Activated T-helper 2 cell treated with anti-CD3 and anti-CD28 coated beads, Interferon-gamma antibody, Interleukin-2, Interleukin-4, amounts not matched to agents 10 μg/mL and 5 μg/mL and 100 μg/mL, durations not matched to agents 14 hours and 24 hours and 36 hours (primary cell): ENCODE data around the gene WNT2. TPM values are rescaled to one million over a fixed set of nuclear protein-coding genes. Genes with fewer than 3 reads are reported as not detected.

Source experiments
- DNase-seq: peaks from one replicate; pipeline ENCODE4 v3.0.0; 2021; ENCODE audit warnings: low spot score
- H3K27ac Mint-ChIP-seq: one replicate; pipeline ENCODE4 v1.8.0; 2021; ENCODE audit warnings: mixed read lengths
- H3K27me3 Mint-ChIP-seq: one replicate; pipeline ENCODE4 v1.8.0; 2021; ENCODE audit warnings: low read depth, mixed read lengths
- H3K36me3 Mint-ChIP-seq: one replicate; pipeline ENCODE4 v1.8.0; 2021; ENCODE audit warnings: low read depth, mixed read lengths
- H3K4me1 Mint-ChIP-seq: one replicate; pipeline ENCODE4 v1.8.0; 2021; ENCODE audit warnings: low read depth, mixed read lengths
- H3K4me3 Mint-ChIP-seq: one replicate; pipeline ENCODE4 v1.8.0; 2021; ENCODE audit warnings: low read depth, mild to moderate bottlenecking, moderate library complexity, mixed read lengths
- H3K9me3 Mint-ChIP-seq: one replicate; pipeline ENCODE4 v1.8.0; 2021; ENCODE audit warnings: mixed read lengths
- intact Hi-C: fragments of 100-400 bp; cut with micrococcal nuclease; formaldehyde crosslinking; loops from one replicate; pipeline ENCODE4 v1.15.1; 2023
- total RNA-seq: library from RNA; stranded (reverse); gene quantifications from 2 replicates; pipeline ENCODE4 v1.2.3, GENCODE V29; 2022

WNT2 gene
- total RNA-seq, 1 donor from 2014 or later: not detected

DNA sequence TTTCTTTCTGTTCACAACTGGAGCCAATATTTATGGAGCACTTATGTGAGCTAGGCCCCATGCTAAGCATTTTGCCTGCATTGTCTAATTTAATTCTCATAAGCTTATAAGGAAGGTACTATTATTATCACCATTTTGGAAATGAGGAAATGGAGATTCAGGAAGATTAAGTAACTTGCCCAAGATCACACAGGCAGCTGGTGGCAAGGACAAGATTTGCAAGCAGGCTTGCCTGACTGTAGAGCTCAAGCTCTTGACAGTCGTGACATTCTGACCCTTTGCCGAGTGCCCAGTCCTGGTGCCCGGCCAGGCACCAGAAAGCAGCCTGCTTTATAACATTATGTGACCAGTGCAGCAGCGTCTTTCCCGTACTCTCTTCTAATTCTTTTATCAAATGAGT, 38.2 kb downstream of the WNT2 start:
- intact Hi-C loops: no loop called here
- H3K4me3 Mint-ChIP-seq: no peak overlapping the region
- no peaks in the 10 kb centered on the region for H3K36me3 Mint-ChIP-seq
- H3K9me3 Mint-ChIP-seq: no peaks in the 10 kb centered on the region
- H3K27me3 Mint-ChIP-seq: no peaks in the 10 kb centered on the region
- DNase-seq: no peak
- no peaks in the 10 kb centered on the region for H3K4me1 Mint-ChIP-seq
- no peak overlapping the region for H3K27ac Mint-ChIP-seq

DNA sequence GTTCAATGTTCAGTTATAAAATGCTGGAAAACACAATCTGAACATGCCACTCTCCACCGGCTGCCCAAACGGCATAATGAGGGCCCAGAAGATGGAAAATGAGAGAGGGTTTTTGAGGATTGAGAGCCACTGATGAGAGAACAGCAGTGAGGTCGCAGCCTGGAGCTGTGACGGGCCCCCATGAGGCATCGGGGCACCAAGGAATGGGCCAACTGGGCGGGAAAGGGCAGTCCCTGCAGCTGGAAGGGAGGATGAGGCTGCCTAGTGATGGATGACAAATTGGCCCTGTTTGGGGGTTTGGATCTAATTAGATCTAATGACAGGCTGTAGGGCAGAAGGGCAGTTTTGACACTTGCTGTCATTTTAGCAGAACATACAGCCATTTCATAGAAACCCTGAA, 39.1 kb downstream of the WNT2 start:
- Mint-ChIP-seq H3K4me1 (no peaks in the 10 kb centered on the region), H3K27me3 (no peaks in the 10 kb centered on the region), H3K36me3 (no peaks in the 10 kb centered on the region), H3K9me3 (no peaks in the 10 kb centered on the region), H3K4me3 (no peak overlapping the region), H3K27ac (no peak overlapping the region)
- intact Hi-C loops: no loop called here
- DNase-seq: no peak

DNA sequence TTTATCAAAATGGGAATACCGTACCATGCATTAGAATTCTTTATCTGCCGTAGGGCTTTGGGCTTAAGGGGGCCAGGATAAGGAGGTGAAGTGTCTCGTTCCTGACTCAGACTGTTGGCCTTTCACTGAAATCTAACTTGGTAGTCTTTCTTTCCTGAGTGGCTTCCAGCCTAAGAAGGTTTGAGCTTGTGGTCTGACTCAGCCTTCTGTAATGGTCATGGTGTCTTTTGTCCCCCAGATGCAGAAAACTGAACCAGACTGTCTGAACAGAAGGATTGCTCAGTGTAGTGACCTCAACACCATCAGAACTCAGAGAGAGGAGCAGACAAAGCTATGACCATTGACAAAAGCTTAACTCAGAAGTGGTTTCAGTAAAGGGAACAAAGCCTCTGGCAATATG, 39.5 kb downstream of the WNT2 start:
- no peaks in the 10 kb centered on the region for H3K27me3 Mint-ChIP-seq
- no peak overlapping the region for H3K4me3 Mint-ChIP-seq
- H3K9me3 Mint-ChIP-seq: no peaks in the 10 kb centered on the region
- intact Hi-C loops: no loop called here
- H3K27ac Mint-ChIP-seq: no peak overlapping the region
- DNase-seq: no peak
- no peaks in the 10 kb centered on the region for H3K4me1 Mint-ChIP-seq
- H3K36me3 Mint-ChIP-seq: no peaks in the 10 kb centered on the region

DNA sequence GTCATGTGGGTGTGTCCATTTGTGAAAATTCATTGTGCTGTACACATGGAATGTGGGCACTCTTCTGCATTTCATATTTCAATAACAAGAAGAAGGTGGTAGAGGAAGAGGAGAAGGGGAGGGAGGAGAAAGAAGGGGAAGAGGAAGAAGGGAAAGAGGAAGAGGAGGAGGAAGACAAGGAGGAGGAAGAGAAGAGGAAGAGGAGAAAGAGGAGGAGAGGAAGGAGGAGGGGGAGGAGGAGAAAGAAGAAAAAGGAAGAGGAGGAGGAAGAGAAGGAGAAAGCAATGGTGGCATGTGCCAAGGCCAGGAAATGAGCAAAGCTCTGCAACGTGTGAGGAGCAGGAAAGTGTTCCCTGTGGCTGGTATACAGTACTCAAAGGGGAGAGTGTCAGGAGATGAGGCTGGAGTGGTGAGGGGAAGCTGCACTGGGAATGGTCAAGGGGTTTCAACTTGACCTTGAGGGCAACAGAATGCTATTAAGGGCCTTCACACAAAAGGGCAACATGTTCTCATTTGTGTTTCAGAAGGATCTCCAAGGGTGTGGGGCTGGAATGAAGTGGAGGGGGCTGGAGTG, 40.5 kb downstream of the WNT2 start:
- Mint-ChIP-seq H3K27me3 (no peaks in the 10 kb centered on the region), H3K36me3 (no peaks in the 10 kb centered on the region), H3K27ac (no peak overlapping the region), H3K9me3 (no peaks in the 10 kb centered on the region), H3K4me3 (no peak overlapping the region), H3K4me1 (no peaks in the 10 kb centered on the region)
- intact Hi-C loops: no loop called here
- no peak for DNase-seq

DNA sequence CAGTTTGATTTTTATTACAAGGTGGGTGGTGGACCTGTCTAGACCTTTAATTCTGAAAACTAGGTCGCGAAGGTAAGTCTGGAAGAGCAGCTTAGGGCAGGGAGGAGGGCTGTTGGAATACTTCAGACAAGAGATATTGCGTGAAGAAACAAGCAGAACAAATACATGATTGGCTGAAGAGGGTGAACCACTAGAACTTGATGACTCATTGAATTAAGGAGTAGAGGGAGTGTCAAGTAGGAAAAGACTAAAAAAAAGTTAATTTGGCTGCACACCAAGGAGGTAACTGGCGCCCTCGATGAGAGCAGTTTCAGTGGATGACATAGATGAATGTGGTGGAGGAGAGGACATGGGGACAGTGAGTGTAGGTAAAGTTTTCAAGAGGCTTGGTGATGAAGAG, 41.3 kb downstream of the WNT2 start:
- intact Hi-C loops: no loop called here
- Mint-ChIP-seq H3K4me1 (no peaks in the 10 kb centered on the region), H3K9me3 (no peaks in the 10 kb centered on the region), H3K27me3 (no peaks in the 10 kb centered on the region), H3K27ac (no peak overlapping the region), H3K36me3 (no peaks in the 10 kb centered on the region), H3K4me3 (no peak overlapping the region)
- DNase-seq: no peak

DNA sequence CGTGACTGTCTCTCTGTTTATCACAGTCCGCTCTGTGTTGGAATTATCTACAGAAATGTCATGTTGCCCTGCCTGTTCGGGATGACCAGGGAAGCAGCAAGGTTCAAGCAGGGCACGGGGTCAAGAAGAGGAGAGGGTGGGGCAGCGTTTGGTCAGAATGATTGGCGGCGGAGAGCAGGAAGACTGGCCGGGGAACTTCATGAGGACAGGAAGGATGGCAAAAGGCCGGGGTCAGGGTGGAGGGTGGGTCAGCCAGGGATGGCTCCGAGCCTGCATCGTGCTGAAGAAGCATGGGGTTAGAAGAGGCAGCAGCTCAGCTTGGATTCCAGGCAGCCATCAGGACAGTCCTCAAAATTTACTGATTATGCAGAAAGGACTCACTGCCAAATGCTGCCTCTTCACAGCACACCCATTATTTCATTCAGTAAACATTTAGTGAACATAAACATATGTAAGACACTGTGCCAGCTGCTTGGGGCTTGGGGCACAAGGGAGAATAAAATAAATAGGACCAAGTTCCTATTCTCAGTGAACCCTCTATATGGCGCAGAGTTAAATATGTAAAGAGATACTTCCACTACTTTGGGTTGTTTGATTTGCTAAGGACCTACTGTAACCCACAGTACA, 42.8 kb downstream of the WNT2 start:
- Mint-ChIP-seq H3K9me3 (no peaks in the 10 kb centered on the region), H3K27me3 (no peaks in the 10 kb centered on the region), H3K27ac (no peak overlapping the region), H3K4me3 (no peak overlapping the region), H3K36me3 (no peaks in the 10 kb centered on the region), H3K4me1 (no peaks in the 10 kb centered on the region)
- intact Hi-C loops: no loop called here
- no peak for DNase-seq

DNA sequence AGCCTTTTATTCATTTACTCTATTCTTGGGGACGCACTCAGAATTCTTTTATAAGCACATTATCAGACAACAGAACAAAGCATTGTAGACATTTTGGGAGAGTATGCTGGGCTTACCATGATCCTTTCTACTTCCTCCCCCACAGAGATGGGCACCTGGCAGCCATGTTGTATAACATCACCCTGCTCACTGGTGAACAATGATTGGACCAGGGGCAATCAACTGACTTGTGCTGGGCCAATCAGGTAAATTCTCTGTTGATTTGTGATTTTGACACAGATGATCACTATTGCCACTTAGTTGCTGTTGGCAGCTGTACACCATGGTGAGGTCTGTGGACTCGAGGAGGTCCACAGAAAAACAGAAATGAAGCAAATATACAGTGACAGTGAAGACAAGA, 43.7 kb downstream of the WNT2 start:
- H3K4me1 Mint-ChIP-seq: no peaks in the 10 kb centered on the region
- H3K36me3 Mint-ChIP-seq: no peaks in the 10 kb centered on the region
- DNase-seq: no peak
- intact Hi-C loops: no loop called here
- no peak overlapping the region for H3K4me3 Mint-ChIP-seq
- no peaks in the 10 kb centered on the region for H3K27me3 Mint-ChIP-seq
- H3K27ac Mint-ChIP-seq: no peak overlapping the region
- no peaks in the 10 kb centered on the region for H3K9me3 Mint-ChIP-seq

DNA sequence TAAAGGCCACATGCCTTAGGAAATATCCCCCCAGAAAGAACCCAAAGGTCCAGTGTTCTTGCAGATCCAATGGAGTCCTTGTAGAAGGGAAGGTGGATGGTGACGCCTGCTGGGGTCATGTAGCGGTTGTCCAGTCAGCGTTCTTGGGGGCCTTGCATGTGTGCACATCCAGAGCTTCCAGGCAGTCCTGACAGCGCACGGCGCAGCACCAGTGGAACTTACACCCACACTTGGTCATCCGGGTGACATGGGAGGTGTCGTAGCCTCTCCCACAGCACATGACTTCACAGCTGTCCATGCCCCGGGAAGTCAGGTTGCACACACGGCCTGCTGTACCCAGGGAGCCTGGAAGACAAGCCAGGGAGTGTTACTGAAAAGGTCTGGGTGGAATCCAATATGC, 44.8 kb downstream of the WNT2 start:
- H3K9me3 Mint-ChIP-seq: no peaks in the 10 kb centered on the region
- intact Hi-C loops: no loop called here
- no peaks in the 10 kb centered on the region for H3K4me1 Mint-ChIP-seq
- no peaks in the 10 kb centered on the region for H3K36me3 Mint-ChIP-seq
- DNase-seq: no peak
- no peak overlapping the region for H3K4me3 Mint-ChIP-seq
- H3K27me3 Mint-ChIP-seq: no peaks in the 10 kb centered on the region
- H3K27ac Mint-ChIP-seq: no peak overlapping the region

DNA sequence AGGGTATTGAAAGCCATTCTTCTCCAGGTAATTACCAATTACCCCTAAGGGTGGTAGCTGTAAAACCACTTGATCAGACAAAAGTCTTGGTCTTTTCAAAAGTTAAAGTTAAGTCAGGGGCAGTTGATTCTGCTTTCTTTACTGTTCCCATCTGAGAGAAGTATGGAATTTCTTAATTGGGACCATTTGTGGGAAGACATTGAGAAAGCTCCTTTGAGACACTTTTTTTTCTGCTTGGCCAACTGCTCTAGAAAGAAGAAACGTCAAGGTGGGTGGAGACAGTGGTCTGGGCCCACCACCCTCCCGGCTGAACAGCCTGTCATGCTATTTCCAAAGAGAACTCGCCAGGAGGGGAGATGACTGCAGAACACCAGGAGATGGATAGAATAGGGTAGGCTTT, 45.3 kb downstream of the WNT2 start:
- DNase-seq: no peak
- intact Hi-C loops: no loop called here

DNA sequence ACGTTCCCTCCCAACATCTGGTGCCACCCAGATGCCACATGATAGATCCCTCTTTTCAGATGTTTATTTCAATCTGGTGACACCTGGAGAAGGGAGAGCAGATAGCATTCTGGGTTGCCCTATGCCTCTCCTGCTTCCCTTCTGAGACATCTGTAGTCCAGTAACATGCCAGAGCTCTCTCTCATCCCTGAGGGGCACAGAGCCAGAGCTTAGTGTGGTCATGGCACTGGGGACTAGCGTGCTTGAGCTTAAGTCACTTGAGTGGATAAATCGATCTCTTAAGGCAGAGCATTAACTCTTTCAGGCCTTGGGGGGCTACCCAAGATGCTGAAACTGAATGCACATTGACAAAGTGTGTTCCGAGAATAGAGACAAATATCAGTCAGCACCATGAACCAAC, 47.9 kb downstream of the WNT2 start:
- no peaks in the 10 kb centered on the region for H3K9me3 Mint-ChIP-seq
- DNase-seq: no peak
- intact Hi-C loops: no loop called here
- H3K27me3 Mint-ChIP-seq: no peaks in the 10 kb centered on the region
- H3K4me3 Mint-ChIP-seq: no peak overlapping the region
- no peak overlapping the region for H3K27ac Mint-ChIP-seq
- no peaks in the 10 kb centered on the region for H3K36me3 Mint-ChIP-seq
- no peaks in the 10 kb centered on the region for H3K4me1 Mint-ChIP-seq

More for the DNA sequence above, 45.3 kb downstream of the WNT2 start:
- Mint-ChIP-seq H3K27ac (no peak overlapping the region), H3K4me1 (no peaks in the 10 kb centered on the region), H3K9me3 (no peaks in the 10 kb centered on the region), H3K27me3 (no peaks in the 10 kb centered on the region), H3K4me3 (no peak overlapping the region), H3K36me3 (no peaks in the 10 kb centered on the region)

DNA sequence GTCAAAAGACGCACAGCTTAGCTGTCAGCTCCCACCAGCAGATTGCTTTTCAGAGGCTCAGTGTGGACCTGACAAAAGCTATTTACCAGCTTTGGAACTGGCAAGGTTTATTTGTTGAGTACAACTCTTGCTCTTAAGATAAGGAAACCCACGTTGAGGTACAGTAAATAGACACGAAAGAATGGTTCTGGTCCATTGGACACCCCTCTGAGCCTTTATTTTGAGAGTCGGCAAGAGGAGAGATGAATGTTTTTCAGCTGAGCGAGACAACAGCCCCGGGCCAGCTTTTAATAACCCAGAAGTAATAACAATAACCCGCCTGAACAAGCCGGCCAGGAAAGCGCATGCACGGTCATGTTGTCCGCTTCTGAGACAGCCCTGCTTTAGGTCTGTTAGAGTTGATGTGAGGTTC, 49.0 kb downstream of the WNT2 start:
- H3K27me3 Mint-ChIP-seq: no peaks in the 10 kb centered on the region
- H3K27ac Mint-ChIP-seq: no peak overlapping the region
- no peaks in the 10 kb centered on the region for H3K4me1 Mint-ChIP-seq
- intact Hi-C loops: no loop called here
- no peaks in the 10 kb centered on the region for H3K9me3 Mint-ChIP-seq
- H3K4me3 Mint-ChIP-seq: no peak overlapping the region
- no peaks in the 10 kb centered on the region for H3K36me3 Mint-ChIP-seq
- no peak for DNase-seq

DNA sequence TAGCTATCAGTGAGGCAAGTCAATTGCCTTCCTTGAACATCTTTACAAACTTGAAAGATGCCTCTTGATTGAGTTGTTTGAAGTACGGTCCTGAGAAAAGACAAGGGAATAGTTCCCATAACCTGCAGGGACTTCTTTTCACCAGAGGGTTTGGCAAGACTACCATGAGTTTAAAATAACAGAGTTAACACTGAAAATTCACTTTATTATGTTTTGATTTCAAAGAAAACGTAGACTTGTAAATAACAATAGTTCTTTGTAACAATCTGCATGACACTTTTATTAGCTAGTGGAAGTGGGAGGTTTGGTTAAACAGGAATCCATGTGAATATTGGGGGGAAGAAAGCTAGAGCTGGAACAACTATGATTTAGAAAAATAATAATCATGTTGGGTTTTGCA, 49.5 kb downstream of the WNT2 start:
- intact Hi-C loops: no loop called here
- H3K4me3 Mint-ChIP-seq: no peak overlapping the region

DNA sequence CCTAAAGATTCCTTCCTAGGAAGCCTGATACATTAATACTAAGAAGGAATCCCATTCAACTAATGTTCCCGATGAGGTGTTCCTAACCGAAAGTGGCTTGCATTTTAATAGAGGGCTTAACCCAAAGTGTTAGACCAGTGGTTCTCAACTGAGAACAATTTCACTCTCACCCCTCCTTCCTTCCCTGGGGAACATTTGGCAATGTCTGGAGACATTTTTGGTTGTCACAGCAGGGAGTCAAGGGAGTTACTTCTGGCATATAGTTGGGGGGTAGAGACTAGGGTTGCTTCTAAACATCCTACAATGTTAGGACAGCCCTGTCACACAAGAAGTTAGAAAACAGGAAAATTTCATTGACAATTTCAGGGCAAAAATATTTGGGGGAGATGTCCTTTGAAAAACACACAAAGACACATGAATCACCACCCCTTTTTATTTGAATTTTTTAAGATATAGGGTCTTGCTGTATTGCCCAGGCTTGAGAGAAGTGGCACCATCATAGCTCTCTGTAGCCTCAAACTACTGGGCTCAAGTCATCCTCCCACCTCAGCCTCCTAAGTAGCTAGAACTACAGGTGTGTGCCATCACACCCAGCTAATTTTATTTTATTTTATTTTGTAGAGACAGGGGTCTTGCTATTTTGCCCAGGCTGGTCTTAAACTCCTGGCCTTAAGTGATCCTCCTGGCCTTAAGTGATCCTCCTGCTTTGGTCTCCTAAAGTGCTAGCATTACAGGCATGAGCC, 50.7 kb downstream of the WNT2 start:
- DNase-seq: no peak
- no peak overlapping the region for H3K27ac Mint-ChIP-seq
- no peaks in the 10 kb centered on the region for H3K4me1 Mint-ChIP-seq
- no peak overlapping the region for H3K4me3 Mint-ChIP-seq
- intact Hi-C loops: no loop called here
- H3K9me3 Mint-ChIP-seq: no peaks in the 10 kb centered on the region
- H3K27me3 Mint-ChIP-seq: no peaks in the 10 kb centered on the region
- H3K36me3 Mint-ChIP-seq: no peaks in the 10 kb centered on the region

More for the DNA sequence above, 49.5 kb downstream of the WNT2 start:
- no peaks in the 10 kb centered on the region for H3K4me1 Mint-ChIP-seq
- no peak for DNase-seq
- no peak overlapping the region for H3K27ac Mint-ChIP-seq
- H3K36me3 Mint-ChIP-seq: no peaks in the 10 kb centered on the region
- no peaks in the 10 kb centered on the region for H3K9me3 Mint-ChIP-seq
- no peaks in the 10 kb centered on the region for H3K27me3 Mint-ChIP-seq
